ENCODE measurements around the gene HMGN3. TPM values are rescaled to one million over a fixed set of nuclear protein-coding genes. Genes with fewer than 3 reads are reported as not detected.

The HMGN3 gene
- total and polyA plus RNA-seq, 2 donors (not counting 1 experiment from before 2014, with no cell fraction given), result 30.2 to 56.0 TPM

DNA sequence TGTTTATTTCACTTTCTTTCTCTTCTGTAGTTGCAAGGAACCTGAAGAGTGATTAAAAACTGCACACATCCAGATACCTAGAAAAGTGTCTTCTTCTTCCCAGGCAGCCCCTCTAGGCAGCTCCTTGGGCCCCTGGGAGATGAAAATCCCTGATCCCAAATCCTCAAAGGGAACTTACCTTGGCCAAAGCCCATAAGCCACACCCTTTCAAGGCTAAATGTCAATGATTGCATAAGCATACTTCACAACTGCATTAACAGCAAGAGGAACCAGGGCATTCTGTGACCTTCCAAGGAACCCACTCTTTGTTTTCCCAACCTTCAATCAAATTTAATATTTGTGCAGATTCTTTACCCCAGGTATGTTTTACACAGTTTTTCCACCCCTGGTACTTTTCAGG lies 4.4 kb upstream of the HMGN3 start:
- TF ChIP-seq, protein P1, sequence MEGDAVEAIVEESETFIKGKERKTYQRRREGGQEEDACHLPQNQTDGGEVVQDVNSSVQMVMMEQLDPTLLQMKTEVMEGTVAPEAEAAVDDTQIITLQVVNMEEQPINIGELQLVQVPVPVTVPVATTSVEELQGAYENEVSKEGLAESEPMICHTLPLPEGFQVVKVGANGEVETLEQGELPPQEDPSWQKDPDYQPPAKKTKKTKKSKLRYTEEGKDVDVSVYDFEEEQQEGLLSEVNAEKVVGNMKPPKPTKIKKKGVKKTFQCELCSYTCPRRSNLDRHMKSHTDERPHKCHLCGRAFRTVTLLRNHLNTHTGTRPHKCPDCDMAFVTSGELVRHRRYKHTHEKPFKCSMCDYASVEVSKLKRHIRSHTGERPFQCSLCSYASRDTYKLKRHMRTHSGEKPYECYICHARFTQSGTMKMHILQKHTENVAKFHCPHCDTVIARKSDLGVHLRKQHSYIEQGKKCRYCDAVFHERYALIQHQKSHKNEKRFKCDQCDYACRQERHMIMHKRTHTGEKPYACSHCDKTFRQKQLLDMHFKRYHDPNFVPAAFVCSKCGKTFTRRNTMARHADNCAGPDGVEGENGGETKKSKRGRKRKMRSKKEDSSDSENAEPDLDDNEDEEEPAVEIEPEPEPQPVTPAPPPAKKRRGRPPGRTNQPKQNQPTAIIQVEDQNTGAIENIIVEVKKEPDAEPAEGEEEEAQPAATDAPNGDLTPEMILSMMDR (conservative IDR thresholded peaks at IDR 0.05 in 1 of 2, IDR thresholded peaks at IDR 0.05 in 1 of 2; ENCODE audit: low read depth in 1 of 2, low read length in 2 of 2), result no peak
- no peak for TF ChIP-seq EZH2 (IDR thresholded peaks at IDR 0.05; ENCODE audit: low read length, missing control alignments)
- DNase-seq (ENCODE audit: low read depth in 2 of 2), result no peak
- H3K9ac ChIP-seq (ENCODE audit: insufficient read depth, low read length), result no peak overlapping the region
- H3K27me3 ChIP-seq (ENCODE audit: control insufficient read depth, insufficient read depth, low read length), result no peaks in the 10 kb centered on the region
- no peaks in the 10 kb centered on the region for H3K4me1 ChIP-seq (ENCODE audit: control insufficient read depth, extremely low read depth, insufficient read depth, low read length)
- no peak overlapping the region for H3K4me3 ChIP-seq (replicated peaks in 1 of 4; ENCODE audit: control extremely low read depth in 1 of 4, insufficient read depth in 1 of 4, low read depth in 3 of 4, low read length in 4 of 4)
- H4K20me1 ChIP-seq (ENCODE audit: control insufficient read depth, extremely low read depth, insufficient read depth, low read length), result no peaks in the 10 kb centered on the region
- no peaks in the 10 kb centered on the region for H3K36me3 ChIP-seq (ENCODE audit: control insufficient read depth, insufficient read depth, low read length)
- H2AFZ ChIP-seq (ENCODE audit: low read length), result no peak overlapping the region
- no peaks in the 10 kb centered on the region for H3K79me2 ChIP-seq (ENCODE audit: control insufficient read depth, insufficient read depth, low read length)
- no peak overlapping the region for H3K4me2 ChIP-seq (ENCODE audit: extremely low read depth, insufficient read depth, low read length)
- no peaks in the 10 kb centered on the region for H3K9me3 ChIP-seq (ENCODE audit: control insufficient read depth, insufficient read depth, low read depth, low read length)
- no peak overlapping the region for H3K27ac ChIP-seq (ENCODE audit: insufficient read depth, low read length)

DNA sequence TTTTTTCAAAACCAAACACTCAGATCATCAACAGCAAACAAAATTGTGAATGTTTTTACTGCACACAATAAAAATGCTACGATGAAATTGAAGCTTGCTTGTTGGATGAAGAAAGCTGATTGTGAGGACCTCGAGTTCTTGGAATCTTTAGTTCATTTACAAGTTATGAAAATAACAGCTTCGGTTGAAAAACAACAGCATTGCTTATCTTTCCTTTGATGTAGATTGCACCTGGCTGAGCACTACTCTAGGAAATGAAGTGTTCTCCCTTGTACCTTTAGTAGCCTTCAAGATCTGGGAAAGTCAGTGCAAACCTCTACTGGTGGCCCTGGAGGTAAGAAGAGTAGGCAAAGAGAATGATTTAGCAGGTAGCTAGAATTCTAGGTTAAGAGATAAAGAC lies 2.2 kb upstream of the HMGN3 start:
- DNase-seq (ENCODE audit: low read depth in 2 of 2), result no peak
- TF ChIP-seq, protein P1 (conservative IDR thresholded peaks at IDR 0.05 in 1 of 2, IDR thresholded peaks at IDR 0.05 in 1 of 2; ENCODE audit: low read depth in 1 of 2, low read length in 2 of 2), result no peak
- no peak for TF ChIP-seq EZH2 (IDR thresholded peaks at IDR 0.05; ENCODE audit: low read length, missing control alignments)
- Histone ChIP-seq H3K9me3 (ENCODE audit: control insufficient read depth, insufficient read depth, low read depth, low read length) (no peaks in the 10 kb centered on the region), H3K36me3 (ENCODE audit: control insufficient read depth, insufficient read depth, low read length) (no peaks in the 10 kb centered on the region), H2AFZ (ENCODE audit: low read length) (no peak overlapping the region), H3K4me1 (ENCODE audit: control insufficient read depth, extremely low read depth, insufficient read depth, low read length) (no peaks in the 10 kb centered on the region), H3K27me3 (ENCODE audit: control insufficient read depth, insufficient read depth, low read length) (no peaks in the 10 kb centered on the region), H3K27ac (ENCODE audit: insufficient read depth, low read length) (no peak overlapping the region), H3K4me3 (replicated peaks in 1 of 4; ENCODE audit: control extremely low read depth in 1 of 4, insufficient read depth in 1 of 4, low read depth in 3 of 4, low read length in 4 of 4) (no peak overlapping the region), H3K4me2 (ENCODE audit: extremely low read depth, insufficient read depth, low read length) (no peak overlapping the region), H4K20me1 (ENCODE audit: control insufficient read depth, extremely low read depth, insufficient read depth, low read length) (no peaks in the 10 kb centered on the region), H3K9ac (ENCODE audit: insufficient read depth, low read length) (no peak overlapping the region), H3K79me2 (ENCODE audit: control insufficient read depth, insufficient read depth, low read length) (peaks cover 6% of the 10 kb centered on the region)

DNA sequence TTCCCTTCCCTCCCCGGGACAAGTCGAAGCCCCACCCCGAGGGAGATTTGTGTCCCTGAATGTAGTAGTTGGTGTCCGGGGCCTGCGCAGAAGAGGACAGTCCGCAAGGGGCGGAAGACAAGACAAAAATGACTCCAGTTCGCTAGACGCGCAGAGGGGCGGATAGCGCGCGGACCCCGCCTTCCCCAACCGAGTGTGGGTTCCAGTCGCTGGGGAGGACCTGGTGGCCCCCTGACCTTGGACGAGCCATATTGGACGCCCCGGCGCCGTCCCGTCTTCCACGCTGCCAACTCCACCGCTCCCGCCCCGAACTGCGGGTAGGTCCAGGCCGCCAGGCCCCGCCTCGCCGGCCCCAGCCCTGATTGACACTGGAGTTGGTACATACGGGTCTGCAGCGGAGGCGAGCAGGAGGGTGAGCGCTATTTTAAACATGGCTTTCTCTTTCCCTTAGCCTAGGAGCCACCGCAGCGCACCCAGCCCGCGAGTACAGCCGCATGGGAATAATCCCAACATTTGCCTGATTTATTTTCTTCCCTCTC lies 802 bp downstream of the HMGN3 start:
- H3K9ac ChIP-seq (ENCODE audit: insufficient read depth, low read length), result peak overlapping the region; percentile 74
- no peaks in the 10 kb centered on the region for H3K4me1 ChIP-seq (ENCODE audit: control insufficient read depth, extremely low read depth, insufficient read depth, low read length)
- no peaks in the 10 kb centered on the region for H3K36me3 ChIP-seq (ENCODE audit: control insufficient read depth, insufficient read depth, low read length)
- peaks cover 2% of the 10 kb centered on the region for H4K20me1 ChIP-seq (ENCODE audit: control insufficient read depth, extremely low read depth, insufficient read depth, low read length)
- peaks cover 11% of the 10 kb centered on the region for H3K79me2 ChIP-seq (ENCODE audit: control insufficient read depth, insufficient read depth, low read length)
- peak overlapping the region; percentile 96 for H2AFZ ChIP-seq (ENCODE audit: low read length)
- peak; percentile 88 to 91 for DNase-seq (ENCODE audit: low read depth in 2 of 2)
- H3K27me3 ChIP-seq (ENCODE audit: control insufficient read depth, insufficient read depth, low read length), result no peaks in the 10 kb centered on the region
- no peaks in the 10 kb centered on the region for H3K9me3 ChIP-seq (ENCODE audit: control insufficient read depth, insufficient read depth, low read depth, low read length)
- peak overlapping the region; percentile 87 for H3K27ac ChIP-seq (ENCODE audit: insufficient read depth, low read length)
- no peak for TF ChIP-seq EZH2 (IDR thresholded peaks at IDR 0.05; ENCODE audit: low read length, missing control alignments)
- TF ChIP-seq, protein P1 (conservative IDR thresholded peaks at IDR 0.05 in 1 of 2, IDR thresholded peaks at IDR 0.05 in 1 of 2; ENCODE audit: low read depth in 1 of 2, low read length in 2 of 2), result peak; percentile 13 to 33
- peak overlapping the region; percentile 82 for H3K4me2 ChIP-seq (ENCODE audit: extremely low read depth, insufficient read depth, low read length)
- H3K4me3 ChIP-seq (replicated peaks in 1 of 4; ENCODE audit: control extremely low read depth in 1 of 4, insufficient read depth in 1 of 4, low read depth in 3 of 4, low read length in 4 of 4), result peak overlapping the region; percentile 94 to 98 (median 96)
